Neural cell (in vitro differentiated cells): ENCODE data around the gene ASIC3.

ENCODE experiments used
- CTCF ChIP-seq: fragments of 450-650 bp; IDR thresholded peaks from 2 replicates; pipeline ENCODE4 v1.5.1; 2014; ENCODE audit warnings: antibody characterized with exemption, mild to moderate bottlenecking, moderate library complexity; ENCODE audit not compliant: poor library complexity, severe bottlenecking
- EZH2 ChIP-seq: fragments of 200-600, 300-800 bp; shearing (Covaris generic), sonication (generic); IDR thresholded peaks from 2 replicates; pipeline ENCODE4 v1.6.1; 2014; ENCODE audit warnings: antibody characterized with exemption, low read length, borderline replicate concordance, mild to moderate bottlenecking; ENCODE audit not compliant: insufficient read depth, poor library complexity, severe bottlenecking
- MXI1 ChIP-seq: fragments of 450-650 bp; conservative IDR thresholded peaks from 2 replicates; pipeline ENCODE4 v1.6.1; 2014; ENCODE audit warnings: antibody characterized with exemption, mild to moderate bottlenecking; ENCODE audit not compliant: poor library complexity, severe bottlenecking
- POLR2AphosphoS5 ChIP-seq: IDR thresholded peaks from 2 replicates; pipeline ENCODE4 v1.6.1; 2012
- RAD21 ChIP-seq: fragments of 450-650 bp; conservative IDR thresholded peaks from 2 replicates; pipeline ENCODE4 v1.6.1; 2014; ENCODE audit warnings: antibody characterized with exemption, mild to moderate bottlenecking, moderate library complexity
- REST ChIP-seq: IDR thresholded peaks from 2 replicates; pipeline ENCODE4 v1.6.1; 2012; ENCODE audit warnings: borderline replicate concordance
- SMC3 ChIP-seq: fragments of 450-650 bp; conservative IDR thresholded peaks from 2 replicates; pipeline ENCODE4 v1.6.1; 2014; ENCODE audit warnings: antibody characterized with exemption, mild to moderate bottlenecking, moderate library complexity; ENCODE audit not compliant: poor library complexity
- TAF1 ChIP-seq: IDR thresholded peaks from 2 replicates; pipeline ENCODE4 v1.6.1; 2012; ENCODE audit warnings: low read depth

GRCh38 chr7:151073990-151074389 is 25.7 kb downstream of the ASIC3 start:
- TF ChIP-seq CTCF (no peak), TAF1 (no peak), REST (no peak), MXI1 (no peak), RAD21 (no peak), SMC3 (no peak), EZH2 (no peak), POLR2AphosphoS5 (no peak)
